H9 (cell line): Measurements from ENCODE around the gene SLC25A3. TPM values are rescaled to one million over a fixed set of nuclear protein-coding genes. Genes with fewer than 3 reads are reported as not detected.

Experiments
- DNase-seq: peaks from one replicate; pipeline ENCODE4 v3.0.0-alpha.2; 2017
- H2AFZ ChIP-seq: one replicate; pipeline ENCODE4 v1.6.1; 2013; ENCODE audit warnings: mild to moderate bottlenecking, low read length, control low read depth, moderate library complexity
- H2AK5ac ChIP-seq: 2 replicates; pipeline ENCODE4 v1.6.1; 2013; ENCODE audit warnings: low read length, control low read depth, mixed read lengths; ENCODE audit not compliant: insufficient read length
- H2BK120ac ChIP-seq: one replicate; pipeline ENCODE4 v1.6.1; 2013; ENCODE audit warnings: low read depth, mild to moderate bottlenecking, low read length, control low read depth, inconsistent platforms; ENCODE audit not compliant: poor library complexity, severe bottlenecking
- H2BK12ac ChIP-seq: 2 replicates; pipeline ENCODE4 v1.6.1; 2013; ENCODE audit warnings: low read length, control low read depth, mixed read lengths, low read depth; ENCODE audit not compliant: insufficient read length
- H2BK15ac ChIP-seq: 2 replicates; pipeline ENCODE4 v1.6.1; 2013; ENCODE audit warnings: low read depth, low read length, control low read depth
- H2BK20ac ChIP-seq: one replicate; pipeline ENCODE4 v1.6.1; 2013; ENCODE audit warnings: low read depth, mild to moderate bottlenecking, low read length, control low read depth, inconsistent platforms; ENCODE audit not compliant: poor library complexity, severe bottlenecking
- H2BK5ac ChIP-seq: 2 replicates; pipeline ENCODE4 v1.6.1; 2013; ENCODE audit warnings: low read length, control low read depth, mixed read lengths; ENCODE audit not compliant: insufficient read length
- H3K14ac ChIP-seq: 2 replicates; pipeline ENCODE4 v1.6.1; 2013; ENCODE audit warnings: low read length, control low read depth; ENCODE audit not compliant: insufficient read depth
- H3K18ac ChIP-seq: 2 replicates; pipeline ENCODE4 v1.6.1; 2013; ENCODE audit warnings: low read depth, mild to moderate bottlenecking, mixed read lengths, low read length, control low read depth; ENCODE audit not compliant: insufficient read length
- H3K23ac ChIP-seq: 2 replicates; pipeline ENCODE4 v1.6.1; 2013; ENCODE audit warnings: low read length, control low read depth, mixed read lengths, low read depth; ENCODE audit not compliant: insufficient read length
- H3K23me2 ChIP-seq: 2 replicates; pipeline ENCODE4 v1.6.1; 2013; ENCODE audit warnings: low read depth, mild to moderate bottlenecking, mixed read lengths, low read length, control low read depth; ENCODE audit not compliant: insufficient read length, poor library complexity, severe bottlenecking
- H3K27ac ChIP-seq: 2 replicates; pipeline ENCODE4 v1.5.1; 2013; ENCODE audit warnings: low read length, control low read depth, mixed read lengths, low read depth; ENCODE audit not compliant: insufficient read length
- H3K27me3 ChIP-seq: 2 replicates; pipeline ENCODE4 v1.6.1; 2013; ENCODE audit warnings: low read length, control low read depth, inconsistent platforms; ENCODE audit not compliant: insufficient read depth
- H3K4ac ChIP-seq: 2 replicates; pipeline ENCODE4 v1.6.1; 2013; ENCODE audit warnings: low read depth, mild to moderate bottlenecking, control low read depth, inconsistent platforms, low read length, moderate library complexity
- H3K4me1 ChIP-seq: 2 replicates; pipeline ENCODE4 v1.6.1; 2013; ENCODE audit warnings: low read length, control low read depth, inconsistent platforms; ENCODE audit not compliant: insufficient read depth
- H3K4me2 ChIP-seq: 2 replicates; pipeline ENCODE4 v1.6.1; 2013; ENCODE audit warnings: low read length, control low read depth, mixed read lengths; ENCODE audit not compliant: insufficient read length, insufficient read depth
- H3K56ac ChIP-seq: 2 replicates; pipeline ENCODE4 v1.6.1; 2013; ENCODE audit warnings: low read depth, mild to moderate bottlenecking, mixed read lengths, low read length, control low read depth; ENCODE audit not compliant: insufficient read length
- H3K79me1 ChIP-seq: 2 replicates; pipeline ENCODE4 v1.6.1; 2013; ENCODE audit warnings: low read depth, mild to moderate bottlenecking, moderate library complexity, low read length, control low read depth, inconsistent platforms; ENCODE audit not compliant: insufficient read depth, poor library complexity, severe bottlenecking
- H3K79me2 ChIP-seq: 2 replicates; pipeline ENCODE4 v1.6.1; 2013; ENCODE audit warnings: low read length, control low read depth, inconsistent platforms; ENCODE audit not compliant: insufficient read depth
- H3K9ac ChIP-seq: 2 replicates; pipeline ENCODE4 v1.6.1; 2013; ENCODE audit warnings: low read length, control low read depth, mixed read lengths; ENCODE audit not compliant: insufficient read length; ENCODE audit errors: extremely low read depth
- H3K9me3 ChIP-seq: one replicate; pipeline ENCODE4 v1.6.1; 2013; ENCODE audit warnings: low read depth, low read length, inconsistent platforms; ENCODE audit not compliant: control insufficient read depth
- H3T11ph ChIP-seq: one replicate; pipeline ENCODE4 v1.6.1; 2013; ENCODE audit warnings: mild to moderate bottlenecking, low read length, control low read depth, inconsistent platforms
- H4K20me1 ChIP-seq: one replicate; pipeline ENCODE4 v1.6.1; 2013; ENCODE audit not compliant: control insufficient read depth, insufficient read length, insufficient read depth
- H4K5ac ChIP-seq: 2 replicates; pipeline ENCODE4 v1.6.1; 2013; ENCODE audit warnings: low read depth, mild to moderate bottlenecking, mixed read lengths, low read length, control low read depth; ENCODE audit not compliant: insufficient read length
- H4K8ac ChIP-seq: replicated peaks from 2 replicates; pipeline ENCODE4 v1.6.1; 2013; ENCODE audit warnings: low read length, control low read depth, mixed read lengths, low read depth; ENCODE audit not compliant: insufficient read length
- H4K91ac ChIP-seq: 2 replicates; pipeline ENCODE4 v1.6.1; 2013; ENCODE audit warnings: low read depth, mild to moderate bottlenecking, moderate library complexity, mixed read lengths, low read length, control low read depth; ENCODE audit not compliant: insufficient read length
- H3K27ac Mint-ChIP-seq, 3 experiments: 2 replicates in 2 of 3; 3 replicates in 1 of 3; pipeline ENCODE4 v1.8.0; 2020 to 2021; ENCODE audit warnings: mixed read lengths in 3 of 3, mild to moderate bottlenecking in 1 of 3, moderate library complexity in 1 of 3
- H3K27me3 Mint-ChIP-seq: 2 replicates; pipeline ENCODE4 v1.8.0; 2021; ENCODE audit warnings: low read depth, mild to moderate bottlenecking, moderate library complexity, mixed read lengths
- H3K36me3 Mint-ChIP-seq, 3 experiments: 2 replicates in 2 of 3; 3 replicates in 1 of 3; pipeline ENCODE4 v1.8.0; 2020 to 2021; ENCODE audit warnings: low read depth in 3 of 3, mixed read lengths in 3 of 3; ENCODE audit not compliant: insufficient read depth in 1 of 3
- H3K4me1 Mint-ChIP-seq, 2 experiments: 2 replicates each; pipeline ENCODE4 v1.8.0; 2020; ENCODE audit warnings: mixed read lengths in 2 of 2
- H3K4me3 Mint-ChIP-seq, 2 experiments: 2 replicates in 1 of 2; 3 replicates in 1 of 2; pipeline ENCODE4 v1.8.0; 2020 to 2021; ENCODE audit warnings: mild to moderate bottlenecking in 2 of 2, mixed read lengths in 2 of 2, moderate library complexity in 1 of 2
- H3K9me3 Mint-ChIP-seq, 2 experiments: 2 replicates in 1 of 2; 3 replicates in 1 of 2; pipeline ENCODE4 v1.8.0; 2020; ENCODE audit warnings: mild to moderate bottlenecking in 2 of 2, mixed read lengths in 2 of 2, moderate library complexity in 1 of 2
- CTCF ChIP-seq: fragments of 200-600 bp; sonication (generic); conservative IDR thresholded peaks from 3 replicates; pipeline ENCODE4 v1.8.0; 2021; ENCODE audit warnings: antibody characterized with exemption, mild to moderate bottlenecking
- WGBS: extraction: QIAGEN DNeasy Blood & Tissue Kit; methylation state at CpG from one replicate; pipeline ENCODE4 v1.1.7; 2013; ENCODE audit warnings: missing lambda C conversion rate, low lambda C conversion rate, mixed read lengths; ENCODE audit not compliant: insufficient read length; ENCODE audit errors: extremely low coverage; 5-methylcytosine and 5-hydroxymethylcytosine counted together
- long read RNA-seq: library from polyadenylated mRNA; unstranded; transcript quantifications from one replicate; pipeline ENCODE4 v2.0.0, GENCODE V29; 2020
- total RNA-seq: library from RNA; stranded (reverse); gene quantifications from 2 replicates; pipeline ENCODE4 v1.2.1, GENCODE V29; 2021

The SLC25A3 gene
- total RNA-seq, result 673 and 682 TPM in 2 replicates
- long read RNA-seq, full-length matches to known transcripts, result 5,671 of 5,806 reads
- long read RNA-seq, partial matches to known transcripts, result 46 of 5,806 reads
- long read RNA-seq, other reads (novel, unspliced or antisense), result 89 of 5,806 reads

- peak within 1 kb of the TSS; percentile 85 for H3K14ac ChIP-seq
- H3K79me1 ChIP-seq, result no peaks in the 10 kb centered on the region
- peaks cover 3% of the 10 kb centered on the region for H3K23me2 ChIP-seq
- peak within 1 kb of the TSS; percentile 11 for H4K5ac ChIP-seq
- H3K18ac ChIP-seq, result peak within 1 kb of the TSS; percentile 86
- WGBS, result no CpG with 5 or more reads among the region's 67 CpGs
- H3K79me2 ChIP-seq, result peaks cover 26% of the 10 kb centered on the region; the same call in 1 of the 2 replicates
- H2BK20ac ChIP-seq, result no peak within 1 kb of the TSS
- H2BK15ac ChIP-seq, result no peak within 1 kb of the TSS
- H3K27me3 ChIP-seq, result no peaks in the 10 kb centered on the region
- no peaks in the 10 kb centered on the region for H3K4me1 ChIP-seq
- H3K27ac ChIP-seq, result no peak within 1 kb of the TSS
- no peaks in the 10 kb centered on the region for H3K9me3 ChIP-seq
- Mint-ChIP-seq H3K36me3 (peaks cover 37 to 43% (median 40%) of the 10 kb centered on the region in 3 experiments), H3K4me1 (peaks cover 16 to 21% of the 10 kb centered on the region in 2 experiments), H3K27ac (peak within 1 kb of the TSS; percentile 85 to 99 (median 98)), H3K4me3 (peak within 1 kb of the TSS; percentile 90 to 91), H3K27me3 (no peaks in the 10 kb centered on the region), H3K9me3 (peaks cover 2% of the 10 kb centered on the region in 2 experiments; a peak in 1 of 5 replicates)
- H3K56ac ChIP-seq, result peak within 1 kb of the TSS; percentile 15
- no peak within 1 kb of the TSS for H2BK120ac ChIP-seq
- no peaks in the 10 kb centered on the region for H4K20me1 ChIP-seq
- peak within 1 kb of the TSS; percentile 98 for H3K9ac ChIP-seq
- TF ChIP-seq CTCF, result no peak
- H4K91ac ChIP-seq, result no peak within 1 kb of the TSS
- peak; percentile 98 for DNase-seq
- no peak within 1 kb of the TSS for H3K23ac ChIP-seq
- H2AFZ ChIP-seq, result no peak within 1 kb of the TSS
- H3K4ac ChIP-seq, result no peak within 1 kb of the TSS
- H2BK12ac ChIP-seq, result no peak within 1 kb of the TSS
- no peak within 1 kb of the TSS for H2AK5ac ChIP-seq
- no peak within 1 kb of the TSS for H4K8ac ChIP-seq
- peak within 1 kb of the TSS; percentile 81 for H2BK5ac ChIP-seq
- H3K4me2 ChIP-seq, result peak within 1 kb of the TSS; percentile 88
- H3T11ph ChIP-seq, result no peak within 1 kb of the TSS
Observed at GRCh38 chr12:98593351-98594049, at the start of gene SLC25A3. SLC25A3 (plus strand) TSS chr12:98593686; CDS start chr12:98593979, 293 bp downstream.
